Activated naive CD4-positive, alpha-beta T cell treated with Interleukin-2 at 50 U/mL for 16 hours (primary cell): ENCODE results near the gene PARD3.

Experiments used
- DNase-seq: peaks from one replicate; pipeline ENCODE4 v3.0.0-alpha.2; 2020

Gene PARD3

GRCh38 chr10:34523017-34523767 lies 291.9 kb downstream of the PARD3 start:
- no peak for DNase-seq

GRCh38 chr10:34522546-34522945 lies 292.6 kb downstream of the PARD3 start:
- no peak for DNase-seq

DNA sequence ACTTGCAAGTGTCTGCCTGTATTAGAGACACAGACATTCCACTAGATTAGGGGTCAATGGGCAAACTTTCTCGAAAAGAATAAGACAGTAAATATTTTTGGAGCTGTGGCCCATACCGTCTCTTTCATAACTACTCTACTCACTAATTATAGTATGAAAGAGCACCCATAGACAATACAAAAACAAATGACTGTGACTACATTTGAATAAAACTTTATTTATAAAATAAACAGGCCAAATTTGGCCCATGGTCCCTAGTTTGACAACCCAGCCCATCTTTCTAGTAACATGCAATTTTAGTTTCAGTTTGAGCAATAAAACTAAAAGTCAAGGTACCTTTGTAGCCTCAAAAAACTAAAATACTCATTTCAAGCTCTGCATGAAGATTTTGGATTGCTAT lies 294.6 kb downstream of the PARD3 start:
- DNase-seq: no peak

DNA sequence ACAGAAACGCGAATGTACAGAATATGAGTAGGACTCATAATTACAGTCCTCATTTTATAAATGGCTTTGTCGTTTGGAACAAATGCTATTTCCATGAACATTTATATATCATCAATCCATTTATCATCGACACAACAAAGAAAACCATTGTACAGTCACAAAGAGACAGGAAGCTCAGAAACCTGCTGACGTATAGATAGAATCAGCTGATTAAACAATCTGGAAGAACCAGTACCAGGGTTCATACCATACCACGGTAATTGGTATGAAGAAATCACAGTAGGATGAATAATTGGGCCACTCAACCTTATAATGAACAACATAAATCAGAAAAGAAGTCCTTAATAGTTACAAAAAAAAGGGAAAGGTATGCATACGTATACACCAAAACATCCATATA lies 295.0 kb downstream of the PARD3 start:
- no peak for DNase-seq

DNA sequence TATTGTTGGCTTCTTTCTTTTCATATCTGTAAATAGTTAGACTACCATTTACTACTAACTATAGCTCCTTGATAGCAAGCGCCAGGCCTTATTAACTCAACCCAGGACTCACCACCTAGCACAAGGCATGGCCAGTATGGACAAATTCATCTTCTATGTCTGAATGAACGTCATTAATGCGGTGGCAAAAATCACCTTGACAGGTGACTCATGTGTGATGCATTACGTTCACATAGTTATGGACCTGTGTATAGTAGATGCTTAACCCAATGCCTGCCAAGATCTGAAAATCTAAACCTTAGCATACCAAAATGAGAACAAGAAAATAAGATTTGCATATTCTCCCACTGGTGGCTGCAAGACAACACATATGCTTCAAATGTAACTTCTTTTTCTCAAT lies 300.8 kb downstream of the PARD3 start:
- DNase-seq: no peak

DNA sequence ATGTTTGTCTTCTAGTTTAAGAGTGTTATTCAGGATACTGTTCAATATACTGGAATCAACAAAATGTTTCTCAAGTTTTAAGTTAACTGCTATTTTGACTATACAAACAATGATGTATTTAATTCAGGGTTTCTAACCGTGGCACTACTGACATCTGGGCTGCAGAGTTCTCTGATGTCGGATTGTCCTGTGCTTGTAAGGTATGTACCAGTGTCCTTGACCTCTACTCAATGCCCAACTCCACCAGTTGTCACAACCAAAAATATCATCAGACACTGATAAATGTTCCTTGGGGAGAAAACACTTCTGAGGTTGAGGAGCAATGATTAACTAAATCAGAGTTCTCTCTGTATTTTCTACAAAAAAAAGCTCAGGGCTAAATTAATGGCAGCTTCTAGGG lies 301.5 kb downstream of the PARD3 start:
- DNase-seq: no peak

GRCh38 chr10:34507217-34507616 lies 307.9 kb downstream of the PARD3 start:
- DNase-seq: no peak

DNA sequence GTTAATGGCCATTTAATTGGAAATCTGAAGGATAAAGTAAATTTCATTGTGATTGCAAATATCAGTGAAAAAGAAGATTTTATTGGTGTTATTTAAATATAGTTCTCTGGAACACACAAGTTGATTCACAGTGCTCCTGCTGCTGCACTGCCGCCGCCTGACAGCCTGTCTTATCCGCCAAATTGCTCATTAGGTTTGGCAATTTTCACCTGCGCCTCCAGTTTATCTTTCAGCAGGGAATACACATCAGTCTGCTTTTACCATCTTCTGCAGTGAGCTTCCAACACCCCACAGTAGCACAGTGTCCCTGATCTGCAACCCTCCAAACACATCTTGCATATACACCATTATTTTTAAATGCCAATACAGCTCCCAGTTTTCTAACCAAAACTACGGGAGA lies 308.3 kb downstream of the PARD3 start:
- no peak for DNase-seq

GRCh38 chr10:34505338-34505737 lies 309.8 kb downstream of the PARD3 start:
- no peak for DNase-seq

DNA sequence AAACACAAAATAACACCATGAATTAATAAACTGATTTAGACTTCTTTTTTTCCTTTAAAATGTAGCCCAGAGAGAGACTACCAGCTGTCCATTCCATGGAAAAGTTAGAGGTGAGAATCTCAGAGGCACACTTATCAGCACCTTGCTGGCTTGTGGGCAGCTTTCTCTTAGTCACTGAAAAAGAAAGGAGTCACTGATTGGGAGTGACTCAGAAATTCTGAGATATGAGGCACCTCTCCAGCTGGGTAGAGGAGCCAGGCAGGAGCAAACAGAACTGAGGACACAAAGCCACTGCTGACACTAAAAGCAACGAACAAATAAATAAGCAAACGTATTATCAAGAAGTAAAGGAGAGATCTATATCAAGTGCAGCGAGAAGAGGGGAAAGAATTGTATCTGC lies 310.6 kb downstream of the PARD3 start:
- DNase-seq: no peak

DNA sequence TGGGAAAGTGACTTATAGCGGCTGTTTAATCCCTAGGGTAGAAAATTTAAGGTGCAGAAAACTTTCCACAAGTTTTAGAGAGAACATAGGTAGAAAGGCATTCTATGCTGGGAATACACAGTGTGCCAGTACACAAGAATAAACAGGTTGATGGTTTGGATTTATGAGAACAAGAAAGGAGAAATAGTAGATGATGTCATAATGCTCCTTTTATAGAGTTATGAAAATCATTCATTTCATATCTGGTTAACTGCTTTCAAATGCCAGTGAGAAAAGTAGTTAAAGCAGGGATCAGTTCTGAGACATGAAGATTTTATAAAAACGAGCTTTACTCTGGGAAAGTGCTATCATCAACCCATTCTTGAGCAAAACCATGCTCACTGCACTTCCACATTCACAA lies 311.4 kb downstream of the PARD3 start:
- DNase-seq: no peak

- no peak for DNase-seq
These were observed 315.4 kb downstream of the PARD3 start for GRCh38 chr10:34499612-34500279.

- no peak for DNase-seq
These were observed 316.3 kb downstream of the PARD3 start for GRCh38 chr10:34498821-34499220.

DNA sequence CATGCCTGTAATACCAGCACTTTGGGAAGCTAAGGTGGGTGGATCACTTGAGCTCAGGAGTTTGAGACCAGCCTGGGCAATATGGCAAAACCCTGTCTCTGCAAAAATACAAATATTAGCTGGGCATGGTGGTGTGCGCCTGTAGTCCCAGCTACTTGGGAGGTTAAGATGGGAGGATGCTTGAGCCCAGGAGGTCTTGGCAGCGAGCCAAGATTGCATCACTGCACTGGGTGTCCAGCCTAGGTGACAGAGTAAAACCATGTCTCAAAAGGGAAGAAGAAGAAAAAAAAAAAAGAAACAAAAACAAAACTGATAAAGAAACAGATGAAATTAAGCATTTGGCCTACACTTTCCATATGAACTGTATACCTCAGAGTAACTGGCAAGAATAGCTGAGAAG lies 319.2 kb downstream of the PARD3 start:
- no peak for DNase-seq

DNA sequence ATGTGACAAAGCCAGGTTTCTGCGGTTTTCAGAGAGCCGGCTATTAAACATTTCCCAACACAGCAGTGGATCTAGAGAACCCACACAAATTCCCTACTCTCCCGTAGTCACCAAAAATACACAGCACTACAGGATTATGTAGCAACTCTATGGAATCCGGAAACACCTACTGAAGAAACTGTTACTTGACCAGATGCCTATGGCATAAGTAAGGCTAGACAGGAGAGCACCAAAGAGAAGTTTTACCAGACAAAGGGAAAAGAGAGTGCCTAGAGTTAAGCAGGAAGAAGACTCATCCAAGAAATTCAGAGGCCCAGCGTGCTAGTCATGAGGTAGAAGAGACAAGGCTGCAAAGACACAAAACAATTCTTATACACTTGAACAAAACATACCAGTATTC lies 321.1 kb downstream of the PARD3 start:
- no peak for DNase-seq

DNA sequence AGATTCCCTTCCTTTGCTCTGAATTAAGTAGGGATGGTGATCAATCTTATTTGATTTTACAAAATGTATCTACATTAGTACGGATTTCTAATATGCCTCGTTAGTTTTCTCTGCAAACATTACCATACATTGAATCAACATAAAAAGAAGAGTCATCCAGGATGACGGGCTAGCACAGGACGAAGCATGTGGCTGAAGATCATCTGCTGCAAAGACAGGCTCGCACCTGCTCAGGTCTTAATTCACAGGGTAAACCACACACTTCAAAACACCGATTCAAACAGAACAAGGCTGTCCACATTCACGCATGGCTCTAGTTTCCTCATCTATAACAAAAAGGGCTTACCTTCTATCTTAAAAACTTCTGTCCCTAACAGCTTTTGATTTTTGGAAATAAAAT lies 323.0 kb downstream of the PARD3 start:
- DNase-seq: no peak

DNA sequence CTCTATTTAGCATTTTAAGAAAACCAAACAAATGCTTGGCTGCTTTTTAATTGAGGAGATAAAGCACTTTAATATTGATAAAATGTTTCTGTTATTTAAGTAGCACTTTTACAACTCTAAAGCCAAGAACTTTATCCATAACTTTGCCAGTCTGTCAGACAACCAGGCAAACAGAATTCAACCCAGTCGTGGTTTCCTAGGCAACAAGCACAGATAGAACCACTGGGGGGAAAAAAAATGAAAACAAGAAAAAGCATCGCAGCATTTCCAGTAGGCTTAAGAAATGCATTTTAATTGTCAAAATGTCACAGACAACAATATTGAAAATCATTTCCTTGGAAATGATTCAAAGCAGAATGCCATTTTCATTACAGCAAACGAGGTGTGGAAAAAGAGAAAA lies 323.4 kb downstream of the PARD3 start:
- DNase-seq: no peak

DNA sequence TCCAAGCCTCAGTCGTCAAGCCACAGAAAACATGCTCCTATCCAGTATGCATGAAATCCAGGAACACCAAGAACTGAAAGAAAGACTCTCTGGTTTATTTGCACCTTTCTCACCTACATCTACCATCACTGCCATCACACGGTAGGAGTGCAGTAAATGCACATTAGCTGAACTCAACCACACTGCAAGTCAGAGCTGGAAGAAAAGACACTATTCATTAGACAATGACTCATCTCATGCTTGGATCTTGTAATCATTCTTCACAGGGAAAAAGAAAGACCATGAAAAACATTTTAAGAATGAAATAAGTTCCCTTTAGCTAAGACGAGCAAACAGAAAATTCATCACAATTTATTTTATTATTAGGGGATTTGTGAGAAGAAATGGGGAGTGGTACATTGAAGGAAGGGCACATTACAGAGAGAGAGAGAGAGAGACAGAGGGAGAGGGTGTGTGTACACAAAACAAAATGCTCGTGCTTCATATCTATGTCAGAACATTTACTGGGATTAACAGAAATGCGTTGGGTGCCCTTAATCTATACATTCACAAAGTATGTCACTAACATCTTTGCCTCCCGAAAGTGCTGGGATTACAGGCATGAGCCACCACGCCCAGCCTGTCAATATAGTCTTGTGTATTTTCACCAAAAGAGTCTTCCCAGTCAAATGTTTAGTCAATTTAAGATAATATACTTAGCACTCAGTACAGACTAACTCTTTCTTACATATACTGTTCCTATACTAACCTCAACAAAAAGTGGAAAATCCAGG lies 324.9 kb downstream of the PARD3 start:
- no peak for DNase-seq

GRCh38 chr10:34489411-34489810 lies 325.7 kb downstream of the PARD3 start:
- no peak for DNase-seq

GRCh38 chr10:34488476-34489130 lies 326.5 kb downstream of the PARD3 start:
- no peak for DNase-seq

DNA sequence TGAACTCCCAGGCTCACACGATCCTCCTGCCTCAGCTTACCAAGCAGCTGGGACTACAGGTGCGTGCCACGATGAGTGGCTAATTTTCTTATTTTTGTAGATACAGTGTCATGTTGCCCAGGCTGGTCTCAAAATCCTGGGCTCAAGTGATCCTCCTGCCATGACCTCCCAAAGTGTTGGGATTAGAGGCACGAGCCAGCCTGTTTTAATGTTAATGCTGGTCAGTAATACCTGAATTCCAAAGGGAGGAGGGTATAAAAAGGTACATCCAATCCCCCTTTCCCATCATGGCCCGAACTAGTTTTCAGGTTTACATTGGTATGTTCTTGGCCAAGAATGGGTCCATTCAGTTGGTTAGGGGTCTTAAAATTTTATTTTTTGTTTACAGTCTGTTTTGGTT lies 329.1 kb downstream of the PARD3 start:
- DNase-seq: no peak

GRCh38 chr10:34484164-34484563 lies 330.9 kb downstream of the PARD3 start:
- no peak for DNase-seq

DNA sequence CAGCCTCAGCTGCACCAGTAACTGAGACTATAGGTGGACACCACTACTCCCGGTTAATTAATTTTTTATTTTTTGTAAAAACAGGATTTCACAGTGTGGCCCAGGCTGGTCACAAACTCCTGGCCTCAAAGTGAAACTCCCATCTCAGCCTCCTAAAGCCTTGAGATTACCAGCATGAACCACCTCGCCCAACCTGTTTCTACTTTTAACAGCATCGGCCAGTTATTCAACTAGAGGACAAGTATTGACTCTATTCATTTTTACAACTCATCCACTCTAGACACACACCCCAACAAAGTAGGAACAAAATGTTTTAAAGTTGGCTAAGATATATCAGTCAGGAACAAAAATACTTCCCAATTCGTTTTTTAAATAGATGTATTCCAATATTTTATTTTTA lies 334.8 kb downstream of the PARD3 start:
- DNase-seq: no peak
